SU-DHL-6 (cell line): ENCODE results near the gene ITSN1.

Experiments
- EZH2phosphoT487 ChIP-seq: fragments of 200-600 bp; sonication (generic), shearing (Covaris generic); conservative IDR thresholded peaks from 2 replicates; pipeline ENCODE4 v1.6.1; 2018; ENCODE audit warnings: mild to moderate bottlenecking, antibody characterized with exemption, low read length, moderate library complexity, mixed read lengths
- TF ChIP-seq, protein P1 (sequence below): fragments of 200-600 bp; sonication (generic); IDR thresholded peaks from one replicate; pipeline ENCODE4 v1.5.1; 2017; ENCODE audit warnings: antibody characterized with exemption, mild to moderate bottlenecking, low read length, moderate library complexity; ENCODE audit not compliant: insufficient read depth, poor library complexity, severe bottlenecking

GRCh38 chr21:33843216-33843615 is 200.9 kb downstream of the ITSN1 start:
- TF ChIP-seq, protein P1, sequence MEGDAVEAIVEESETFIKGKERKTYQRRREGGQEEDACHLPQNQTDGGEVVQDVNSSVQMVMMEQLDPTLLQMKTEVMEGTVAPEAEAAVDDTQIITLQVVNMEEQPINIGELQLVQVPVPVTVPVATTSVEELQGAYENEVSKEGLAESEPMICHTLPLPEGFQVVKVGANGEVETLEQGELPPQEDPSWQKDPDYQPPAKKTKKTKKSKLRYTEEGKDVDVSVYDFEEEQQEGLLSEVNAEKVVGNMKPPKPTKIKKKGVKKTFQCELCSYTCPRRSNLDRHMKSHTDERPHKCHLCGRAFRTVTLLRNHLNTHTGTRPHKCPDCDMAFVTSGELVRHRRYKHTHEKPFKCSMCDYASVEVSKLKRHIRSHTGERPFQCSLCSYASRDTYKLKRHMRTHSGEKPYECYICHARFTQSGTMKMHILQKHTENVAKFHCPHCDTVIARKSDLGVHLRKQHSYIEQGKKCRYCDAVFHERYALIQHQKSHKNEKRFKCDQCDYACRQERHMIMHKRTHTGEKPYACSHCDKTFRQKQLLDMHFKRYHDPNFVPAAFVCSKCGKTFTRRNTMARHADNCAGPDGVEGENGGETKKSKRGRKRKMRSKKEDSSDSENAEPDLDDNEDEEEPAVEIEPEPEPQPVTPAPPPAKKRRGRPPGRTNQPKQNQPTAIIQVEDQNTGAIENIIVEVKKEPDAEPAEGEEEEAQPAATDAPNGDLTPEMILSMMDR: no peak
- no peak for TF ChIP-seq EZH2phosphoT487
